ENCODE measurements around the gene SLC38A3. TPM values are rescaled to one million over a fixed set of nuclear protein-coding genes. Genes with fewer than 3 reads are reported as not detected.

Gene SLC38A3
- total RNA-seq, 1 experiment from 2014 or later, result 6.0 TPM

- no peaks in the 10 kb centered on the region for H3K9me3 ChIP-seq (ENCODE audit: control insufficient read depth, insufficient read depth, low read depth, low read length)
- no peak overlapping the region for H3K27ac ChIP-seq (ENCODE audit: low read length)
- H3K4me1 ChIP-seq (ENCODE audit: control insufficient read depth, insufficient read depth, low read length), result peaks cover 9% of the 10 kb centered on the region
- no peaks in the 10 kb centered on the region for H3K36me3 ChIP-seq (ENCODE audit: control insufficient read depth, insufficient read depth, low read length)
- no TSS peak for BruUV-seq (replicated peaks)
- in situ Hi-C loops (cut with HindIII; ENCODE audit: low pct_unique_long_range_greater_than_20kb, low sequenced_read_pairs), result no loop called here
- no peaks in the 10 kb centered on the region for H3K27me3 ChIP-seq (ENCODE audit: control insufficient read depth, insufficient read depth, low read length)
- intact Hi-C loops (cut with micrococcal nuclease; ENCODE audit: unreplicated experiment), result loop anchor here (1.0 to 10.0 kb wide), 2 partner anchors 30 to 70 kb away; partner anchors contain the start of gene SEMA3B
- ATAC-seq (peak; percentile 35), DNase-seq (ENCODE audit: low read depth, low spot score) (no peak)
- TF ChIP-seq TCF7L2 (IDR thresholded peaks at IDR 0.05; ENCODE audit: low read depth, low read length) (no peak), CTCF (IDR thresholded peaks at IDR 0.05) (no peak), SIN3A (IDR thresholded peaks at IDR 0.05; ENCODE audit: borderline replicate concordance, insufficient read depth, low read depth, low read length) (no peak), POLR2AphosphoS5 (IDR thresholded peaks at IDR 0.05; ENCODE audit: low read depth, low read length) (no peak)
- TF ChIP-seq, protein P1, sequence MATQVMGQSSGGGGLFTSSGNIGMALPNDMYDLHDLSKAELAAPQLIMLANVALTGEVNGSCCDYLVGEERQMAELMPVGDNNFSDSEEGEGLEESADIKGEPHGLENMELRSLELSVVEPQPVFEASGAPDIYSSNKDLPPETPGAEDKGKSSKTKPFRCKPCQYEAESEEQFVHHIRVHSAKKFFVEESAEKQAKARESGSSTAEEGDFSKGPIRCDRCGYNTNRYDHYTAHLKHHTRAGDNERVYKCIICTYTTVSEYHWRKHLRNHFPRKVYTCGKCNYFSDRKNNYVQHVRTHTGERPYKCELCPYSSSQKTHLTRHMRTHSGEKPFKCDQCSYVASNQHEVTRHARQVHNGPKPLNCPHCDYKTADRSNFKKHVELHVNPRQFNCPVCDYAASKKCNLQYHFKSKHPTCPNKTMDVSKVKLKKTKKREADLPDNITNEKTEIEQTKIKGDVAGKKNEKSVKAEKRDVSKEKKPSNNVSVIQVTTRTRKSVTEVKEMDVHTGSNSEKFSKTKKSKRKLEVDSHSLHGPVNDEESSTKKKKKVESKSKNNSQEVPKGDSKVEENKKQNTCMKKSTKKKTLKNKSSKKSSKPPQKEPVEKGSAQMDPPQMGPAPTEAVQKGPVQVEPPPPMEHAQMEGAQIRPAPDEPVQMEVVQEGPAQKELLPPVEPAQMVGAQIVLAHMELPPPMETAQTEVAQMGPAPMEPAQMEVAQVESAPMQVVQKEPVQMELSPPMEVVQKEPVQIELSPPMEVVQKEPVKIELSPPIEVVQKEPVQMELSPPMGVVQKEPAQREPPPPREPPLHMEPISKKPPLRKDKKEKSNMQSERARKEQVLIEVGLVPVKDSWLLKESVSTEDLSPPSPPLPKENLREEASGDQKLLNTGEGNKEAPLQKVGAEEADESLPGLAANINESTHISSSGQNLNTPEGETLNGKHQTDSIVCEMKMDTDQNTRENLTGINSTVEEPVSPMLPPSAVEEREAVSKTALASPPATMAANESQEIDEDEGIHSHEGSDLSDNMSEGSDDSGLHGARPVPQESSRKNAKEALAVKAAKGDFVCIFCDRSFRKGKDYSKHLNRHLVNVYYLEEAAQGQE (IDR thresholded peaks at IDR 0.05; ENCODE audit: insufficient read depth in 1 of 2, low read depth in 2 of 2, low read length in 1 of 2), result no peak
- POLR2A ChIA-PET, result no interaction called here
- no peak overlapping the region for H3K4me3 ChIP-seq (ENCODE audit: low read depth in 2 of 2, low read length in 2 of 2)
- CTCF ChIA-PET, result interaction anchor here (0.6 to 2.8 kb wide), 6 partner anchors 18 to 152 kb away, joined by 4 to 39 read pairs (median 8); no protein-coding TSS in a partner anchor
These were observed 10.1 kb upstream of the SLC38A3 start for GRCh38 chr3:50194903-50195500.

DNA sequence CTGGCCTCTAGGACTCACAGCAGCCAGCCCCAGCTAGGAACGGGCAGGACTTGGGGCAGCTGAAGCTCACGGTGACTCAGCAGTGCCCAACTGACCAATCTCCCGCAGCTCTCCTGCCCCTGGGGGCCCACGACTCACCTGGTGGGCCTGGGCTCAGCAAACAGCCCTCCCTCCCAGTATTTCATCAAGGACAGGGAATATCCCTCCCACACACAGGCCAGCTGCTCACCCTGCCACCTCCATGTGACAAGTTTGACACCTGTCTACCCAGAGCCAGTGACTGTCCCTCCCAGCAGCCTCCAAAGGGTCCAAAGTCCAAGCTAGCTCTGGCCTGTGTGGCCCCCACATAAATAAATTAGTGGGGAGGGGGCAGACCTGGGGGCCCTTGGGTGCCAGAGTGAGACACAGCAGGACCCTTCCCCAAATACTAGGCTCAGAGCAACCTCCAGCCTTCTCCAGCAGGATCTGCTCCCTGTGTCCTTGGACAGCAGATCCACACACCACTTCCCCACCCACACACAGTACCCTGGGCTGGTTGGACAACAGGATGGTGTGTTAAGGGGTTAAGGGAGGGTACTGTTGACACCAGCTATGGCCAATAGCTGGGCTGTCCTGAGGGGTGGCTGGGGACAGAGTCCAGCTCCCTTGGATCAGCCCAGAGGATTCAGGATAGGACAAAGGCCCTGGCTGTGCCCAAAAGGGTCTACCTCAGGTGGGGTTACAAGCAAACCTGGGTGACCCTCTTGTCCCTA lies 9.4 kb upstream of the SLC38A3 start:
- ChIA-PET CTCF (interaction anchor here (0.6 to 2.8 kb wide), 6 partner anchors 17 to 118 kb away, joined by 4 to 39 read pairs (median 6); no protein-coding TSS in a partner anchor), POLR2A (no interaction called here)
- no peak for ATAC-seq
- TF ChIP-seq CTCF (IDR thresholded peaks at IDR 0.05) (no peak), SIN3A (IDR thresholded peaks at IDR 0.05; ENCODE audit: borderline replicate concordance, insufficient read depth, low read depth, low read length) (no peak), POLR2AphosphoS5 (IDR thresholded peaks at IDR 0.05; ENCODE audit: low read depth, low read length) (no peak), TCF7L2 (IDR thresholded peaks at IDR 0.05; ENCODE audit: low read depth, low read length) (no peak)
- TF ChIP-seq, protein P1 (IDR thresholded peaks at IDR 0.05; ENCODE audit: insufficient read depth in 1 of 2, low read depth in 2 of 2, low read length in 1 of 2), result no peak
- Histone ChIP-seq H3K27ac (ENCODE audit: low read length) (no peak overlapping the region), H3K9me3 (ENCODE audit: control insufficient read depth, insufficient read depth, low read depth, low read length) (no peaks in the 10 kb centered on the region), H3K4me3 (ENCODE audit: low read depth in 2 of 2, low read length in 2 of 2) (no peak overlapping the region), H3K27me3 (ENCODE audit: control insufficient read depth, insufficient read depth, low read length) (no peaks in the 10 kb centered on the region), H3K4me1 (ENCODE audit: control insufficient read depth, insufficient read depth, low read length) (peaks cover 6% of the 10 kb centered on the region; the same call in 1 of the 2 replicates), H3K36me3 (ENCODE audit: control insufficient read depth, insufficient read depth, low read length) (no peaks in the 10 kb centered on the region)
- intact Hi-C loops (cut with micrococcal nuclease; ENCODE audit: unreplicated experiment) (loop anchor here (1.0 to 10.0 kb wide), 2 partner anchors 30 to 69 kb away; partner anchors contain the start of gene SEMA3B), in situ Hi-C loops (cut with HindIII; ENCODE audit: low pct_unique_long_range_greater_than_20kb, low sequenced_read_pairs) (no loop called here)
- no peak for DNase-seq (ENCODE audit: low read depth, low spot score)
- BruUV-seq (replicated peaks), result no TSS peak

Measured in Panc1 (cell line).